Esophagus muscularis mucosa (tissue), 4 donors: ENCODE data around the gene UBE2I. TPM values are rescaled to one million over a fixed set of nuclear protein-coding genes. Genes with fewer than 3 reads are reported as not detected.

Experiments
- DNase-seq: peaks from one replicate; pipeline ENCODE4 v3.0.0-alpha.2; 2017; ENCODE audit errors: extremely low spot score
- H3K27ac ChIP-seq, 4 donors: fragments of 200-600 bp; sonication (generic); replicated peaks in 1 of 4; 1 replicate in 3 of 4; 2 replicates in 1 of 4; pipeline ENCODE4 v1.5.1; 2016 to 2019; ENCODE audit warnings: mild to moderate bottlenecking in 1 of 4
- H3K27me3 ChIP-seq, 4 donors: fragments of 200-600 bp; sonication (generic); one replicate each; pipeline versions ENCODE4 v1.5.1 to v1.6.0; 2016 to 2019
- H3K36me3 ChIP-seq, 4 donors: fragments of 200-600 bp; sonication (generic); one replicate each; pipeline ENCODE4 v1.5.1; 2016 to 2019
- H3K4me1 ChIP-seq, 4 donors: fragments of 200-600 bp; sonication (generic); one replicate each; pipeline ENCODE4 v1.5.1; 2016 to 2019
- H3K4me3 ChIP-seq, 4 donors: fragments of 200-600 bp; sonication (generic); 1 replicate in 2 of 4; 2 replicates in 2 of 4; pipeline ENCODE4 v1.5.1; 2016 to 2019; ENCODE audit warnings: mild to moderate bottlenecking in 4 of 4, moderate library complexity in 1 of 4
- H3K9me3 ChIP-seq, 4 donors: fragments of 200-600 bp; sonication (generic); 1 replicate in 3 of 4; 2 replicates in 1 of 4; pipeline ENCODE4 v1.5.1; 2016 to 2019
- CTCF ChIP-seq, 3 experiments: fragments of 200-600 bp in 2 of 3; fragments of 450-650 bp in 1 of 3; sonication (generic) in 2 of 3; IDR thresholded peaks; one replicate each; pipeline ENCODE4 v1.5.1; 2017 to 2019; ENCODE audit warnings: antibody characterized with exemption in 3 of 3, mild to moderate bottlenecking in 2 of 3, moderate library complexity in 1 of 3
- EP300 ChIP-seq: sonication (generic); formaldehyde crosslinking; IDR thresholded peaks from one replicate; pipeline ENCODE4 v1.6.1; 2017; ENCODE audit warnings: antibody characterized with exemption
- POLR2A ChIP-seq: fragments of 450-650 bp; IDR thresholded peaks from one replicate; pipeline ENCODE4 v1.6.1; 2017; ENCODE audit warnings: antibody characterized with exemption, moderate library complexity, mild to moderate bottlenecking, low read depth
- POLR2AphosphoS5 ChIP-seq, 2 donors: sonication (generic); formaldehyde crosslinking; IDR thresholded peaks; one replicate each; pipeline ENCODE4 v1.6.1; 2017; ENCODE audit warnings: antibody characterized with exemption in 2 of 2
- WGBS: methylation state at CpG from one replicate; pipeline ENCODE4 v1.1.5; 2018; 5-methylcytosine and 5-hydroxymethylcytosine counted together
- intact Hi-C: fragments of 100-400 bp; cut with DNase I; formaldehyde crosslinking; loops from one replicate; pipeline ENCODE4 v1.15.1; 2023
- total RNA-seq, 4 donors: library from RNA; depleted of rRNA; stranded (reverse); fragments of >200 nt; gene quantifications; one replicate each; pipeline versions ENCODE4 v1.1.0 to v1.2.1, GENCODE V29; 2016

The UBE2I gene
- total RNA-seq, 4 donors from 2014 or later: 42.8 to 70.5 (median 63.9) TPM

- Histone ChIP-seq H3K27me3 (peaks cover 8 to 83% (median 34%) of the 10 kb centered on the region in 4 donors), H3K4me1 (peaks cover 28 to 41% (median 37%) of the 10 kb centered on the region in 4 donors), H3K9me3 (no peaks in the 10 kb centered on the region), H3K4me3 (no peak overlapping the region), H3K36me3 (peaks cover 0 to 3% (median 0%) of the 10 kb centered on the region in 4 donors), H3K27ac (no peak overlapping the region)
- TF ChIP-seq CTCF (IDR thresholded peaks at IDR 0.05): no peak
- DNase-seq: no peak
- intact Hi-C loops: no loop called here
- 8% methylated on average over 11 of the region's 12 CpGs for WGBS
Measured at GRCh38 chr16:1335996-1336395, 26.6 kb downstream of the UBE2I start.

- no peak overlapping the region for H3K27ac ChIP-seq
- H3K9me3 ChIP-seq: no peaks in the 10 kb centered on the region
- no peak overlapping the region for H3K4me3 ChIP-seq
- TF ChIP-seq CTCF (IDR thresholded peaks at IDR 0.05) (no peak), POLR2AphosphoS5 (IDR thresholded peaks at IDR 0.05) (no peak), EP300 (no peak), POLR2A (no peak)
- H3K4me1 ChIP-seq: peaks cover 21 to 35% (median 30%) of the 10 kb centered on the region in 4 donors
- no peak for DNase-seq
- peaks cover 0 to 3% (median 0%) of the 10 kb centered on the region in 4 donors for H3K36me3 ChIP-seq
- peaks cover 8 to 83% (median 33%) of the 10 kb centered on the region in 4 donors for H3K27me3 ChIP-seq
- 69% methylated on average over 11 of the region's 15 CpGs for WGBS
- intact Hi-C loops: no loop called here
Measured at GRCh38 chr16:1336619-1337018, 27.2 kb downstream of the UBE2I start.

- DNase-seq: no peak
- peaks cover 8 to 83% (median 24%) of the 10 kb centered on the region in 4 donors for H3K27me3 ChIP-seq
- no peak for TF ChIP-seq POLR2AphosphoS5 (IDR thresholded peaks at IDR 0.05)
- TF ChIP-seq POLR2A: no peak
- no peaks in the 10 kb centered on the region for H3K9me3 ChIP-seq
- intact Hi-C loops: no loop called here
- peaks cover 16 to 31% (median 27%) of the 10 kb centered on the region in 4 donors for H3K4me1 ChIP-seq
- peaks cover 0 to 3% (median 0%) of the 10 kb centered on the region in 4 donors for H3K36me3 ChIP-seq
- 41% methylated on average over 9 of the region's 9 CpGs for WGBS
- no peak overlapping the region for H3K27ac ChIP-seq
- no peak overlapping the region for H3K4me3 ChIP-seq
Measured at GRCh38 chr16:1337486-1337885, 28.1 kb downstream of the UBE2I start.

GRCh38 chr16:1338119-1338730 lies 28.8 kb downstream of the UBE2I start:
- Histone ChIP-seq H3K9me3 (no peaks in the 10 kb centered on the region), H3K4me1 (peaks cover 15 to 31% (median 27%) of the 10 kb centered on the region in 4 donors), H3K27ac (no peak overlapping the region), H3K4me3 (no peak overlapping the region), H3K27me3 (peaks cover 8 to 80% (median 17%) of the 10 kb centered on the region in 4 donors), H3K36me3 (peaks cover 0 to 3% (median 0%) of the 10 kb centered on the region in 4 donors)
- TF ChIP-seq CTCF (IDR thresholded peaks at IDR 0.05) (peak in 1 of 3 experiments; percentile 19), POLR2A (no peak)
- 80% methylated on average over 1 of the region's 30 CpGs for WGBS
- intact Hi-C loops: no loop called here
- no peak for DNase-seq

GRCh38 chr16:1338855-1339675 lies 29.6 kb downstream of the UBE2I start:
- Histone ChIP-seq H3K27me3 (peaks cover 2 to 72% (median 10%) of the 10 kb centered on the region in 4 donors), H3K36me3 (peaks cover 0 to 3% (median 0%) of the 10 kb centered on the region in 4 donors), H3K4me1 (peaks cover 11 to 29% (median 22%) of the 10 kb centered on the region in 4 donors), H3K9me3 (no peaks in the 10 kb centered on the region), H3K27ac (no peak overlapping the region), H3K4me3 (no peak overlapping the region)
- intact Hi-C loops: no loop called here
- DNase-seq: no peak
- TF ChIP-seq EP300 (no peak), POLR2A (no peak), POLR2AphosphoS5 (IDR thresholded peaks at IDR 0.05) (no peak), CTCF (IDR thresholded peaks at IDR 0.05) (no peak)
- WGBS: 69% methylated on average over 28 of the region's 31 CpGs
